ENCODE data around the gene ZNF780B.
A peak's percentile ranks its signal among the peaks of the same experiment; 100 is the strongest.
"Not testable (repeated sequence)": the region's sequence is repeated elsewhere in the genome, so short reads cannot be mapped to it uniquely, and the experiment has no call there.

The ZNF780B gene

GRCh38 chr19:40038047-40038446 is 18.0 kb downstream of the ZNF780B start:
- DNase-seq (ENCODE audit: low read depth), result not testable (repeated sequence)

- DNase-seq (ENCODE audit: low read depth), result no peak
Measured at GRCh38 chr19:40035996-40036395, 20.0 kb downstream of the ZNF780B start.

GRCh38 chr19:40033989-40034560 is 22.0 kb downstream of the ZNF780B start:
- no peak for DNase-seq (ENCODE audit: low read depth)

GRCh38 chr19:40026597-40026970 is 29.4 kb downstream of the ZNF780B start:
- DNase-seq (ENCODE audit: low read depth), result no peak

GRCh38 chr19:40025938-40026596 is 30.0 kb downstream of the ZNF780B start:
- DNase-seq (ENCODE audit: low read depth), result no peak

- no peak for DNase-seq (ENCODE audit: low read depth)
Measured at GRCh38 chr19:40023969-40024368, 32.1 kb downstream of the ZNF780B start.

- no peak for DNase-seq (ENCODE audit: low read depth)
Measured at GRCh38 chr19:40013991-40014390, 42.0 kb downstream of the ZNF780B start.

- DNase-seq (ENCODE audit: low read depth), result no peak
Measured at GRCh38 chr19:40009674-40010073, 46.4 kb downstream of the ZNF780B start.

GRCh38 chr19:40006273-40006691 is 49.7 kb downstream of the ZNF780B start:
- no peak for DNase-seq (ENCODE audit: low read depth)

- DNase-seq (ENCODE audit: low read depth), result no peak
Measured at GRCh38 chr19:40005691-40006272, 50.2 kb downstream of the ZNF780B start.

- no peak for DNase-seq (ENCODE audit: low read depth)
Measured at GRCh38 chr19:39998501-39998900, 57.5 kb downstream of the ZNF780B start.

- DNase-seq (ENCODE audit: low read depth), result no peak
Measured at GRCh38 chr19:39997638-39998216, 58.3 kb downstream of the ZNF780B start.

- peak; percentile 86 for DNase-seq (ENCODE audit: low read depth)
Measured at GRCh38 chr19:39996811-39997637, 59.0 kb downstream of the ZNF780B start, which contains the start of gene ZNF546. Gene ZNF546 (plus strand): TSS chr19:39997060. CDS start chr19:39998327, 1,267 bp downstream.

GRCh38 chr19:39996218-39996810 is 59.7 kb downstream of the ZNF780B start:
- DNase-seq (ENCODE audit: low read depth), result no peak

GRCh38 chr19:39995794-39996193 is 60.2 kb downstream of the ZNF780B start:
- DNase-seq (ENCODE audit: low read depth), result no peak

- DNase-seq (ENCODE audit: low read depth), result no peak
Measured at GRCh38 chr19:39994361-39994760, 61.7 kb downstream of the ZNF780B start.

- DNase-seq (ENCODE audit: low read depth), result no peak
Measured at GRCh38 chr19:39993605-39994004, 62.4 kb downstream of the ZNF780B start.

GRCh38 chr19:39987596-39987995 is 68.4 kb downstream of the ZNF780B start:
- no peak for DNase-seq (ENCODE audit: low read depth)

- DNase-seq (ENCODE audit: low read depth), result no peak
Measured at GRCh38 chr19:39987167-39987566, 68.9 kb downstream of the ZNF780B start.

- no peak for DNase-seq (ENCODE audit: low read depth)
Measured at GRCh38 chr19:39986643-39987042, 69.4 kb downstream of the ZNF780B start.

GRCh38 chr19:39983695-39984300 is 72.2 kb downstream of the ZNF780B start:
- no peak for DNase-seq (ENCODE audit: low read depth)
